Measurements from ENCODE around the gene GRID1. TPM values are rescaled to one million over a fixed set of nuclear protein-coding genes. Genes with fewer than 3 reads are reported as not detected.

Gene GRID1
- polyA plus RNA-seq, 1 donor (not counting 4 experiments of a cell fraction or from before 2014, with no cell fraction given): 0.01 TPM

DNA sequence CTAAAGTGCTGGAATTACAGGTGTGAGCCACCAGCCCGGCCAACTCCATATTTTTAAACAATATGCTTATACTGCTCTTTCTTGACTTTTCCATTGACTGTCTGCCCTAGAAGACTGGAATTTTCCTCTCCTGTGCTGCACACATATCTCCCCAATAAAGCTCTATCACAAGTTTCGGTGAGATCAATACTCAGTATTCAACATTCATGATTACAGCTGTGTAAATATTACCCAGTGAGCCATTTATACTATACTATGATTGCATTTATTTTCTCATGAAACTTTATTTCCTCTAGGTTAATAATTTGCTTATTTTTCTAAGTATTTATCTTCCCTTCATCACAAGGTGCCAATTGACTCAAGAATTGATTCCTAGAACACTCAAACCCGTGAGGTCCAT, 48.5 kb upstream of the GRID1 start:
- no peaks in the 10 kb centered on the region for H3K4me1 ChIP-seq (ENCODE audit: control insufficient read depth, extremely low read depth, insufficient read depth, low read length)
- H3K9ac ChIP-seq (ENCODE audit: control insufficient read depth, extremely low read depth, insufficient read depth, low read length): no peak overlapping the region
- H3K9me3 ChIP-seq (ENCODE audit: control insufficient read depth, low read depth, low read length): peaks cover 4% of the 10 kb centered on the region
- FAIRE-seq: no peak
- H3K27me3 ChIP-seq (ENCODE audit: control insufficient read depth, extremely low read depth, insufficient read depth, low read length): no peaks in the 10 kb centered on the region
- no peak overlapping the region for H3K4me2 ChIP-seq (ENCODE audit: control insufficient read depth, extremely low read depth, insufficient read depth, low read depth, low read length)
- no peak overlapping the region for H3K27ac ChIP-seq (ENCODE audit: control insufficient read depth, insufficient read depth, low read length)
- no peaks in the 10 kb centered on the region for H3K9me1 ChIP-seq (ENCODE audit: control insufficient read depth, extremely low read depth, insufficient read depth, low read length)
- no peak overlapping the region for H3K4me3 ChIP-seq (ENCODE audit: control insufficient read depth in 2 of 3, extremely low read depth in 1 of 3, insufficient read depth in 2 of 3, low read depth in 1 of 3, low read length in 3 of 3)
- DNase-seq (ENCODE audit: low read depth, low spot score): no peak
- no peak overlapping the region for H2AFZ ChIP-seq (ENCODE audit: control insufficient read depth, low read length)
- H3K79me2 ChIP-seq (ENCODE audit: control insufficient read depth, insufficient read depth, low read length): no peaks in the 10 kb centered on the region
- dilution Hi-C loops (cut with MboI; ENCODE audit: extremely low pct_ligation_motif_present, low sequenced_read_pairs): no loop called here
- no peaks in the 10 kb centered on the region for H4K20me1 ChIP-seq (ENCODE audit: control insufficient read depth, extremely low read depth, insufficient read depth, low read length)
- TF ChIP-seq CTCF (optimal IDR thresholded peaks at IDR 0.05 in 1 of 3, IDR thresholded peaks at IDR 0.05 in 1 of 3, conservative IDR thresholded peaks at IDR 0.05 in 1 of 3; ENCODE audit: extremely low read depth in 1 of 3, insufficient read depth in 2 of 3, low read length in 3 of 3) (no peak), EZH2 (IDR thresholded peaks at IDR 0.05; ENCODE audit: low read length) (no peak)
- H3K36me3 ChIP-seq (ENCODE audit: control insufficient read depth in 2 of 2, extremely low read depth in 1 of 2, insufficient read depth in 2 of 2, low read length in 2 of 2): no peaks in the 10 kb centered on the region

- H3K9me3 ChIP-seq (ENCODE audit: control insufficient read depth, low read depth, low read length): peaks cover 4% of the 10 kb centered on the region
- no peak overlapping the region for H3K4me2 ChIP-seq (ENCODE audit: control insufficient read depth, extremely low read depth, insufficient read depth, low read depth, low read length)
- FAIRE-seq: no peak
- no peaks in the 10 kb centered on the region for H3K27me3 ChIP-seq (ENCODE audit: control insufficient read depth, extremely low read depth, insufficient read depth, low read length)
- H3K36me3 ChIP-seq (ENCODE audit: control insufficient read depth in 2 of 2, extremely low read depth in 1 of 2, insufficient read depth in 2 of 2, low read length in 2 of 2): no peaks in the 10 kb centered on the region
- no peaks in the 10 kb centered on the region for H4K20me1 ChIP-seq (ENCODE audit: control insufficient read depth, extremely low read depth, insufficient read depth, low read length)
- no peak overlapping the region for H3K4me3 ChIP-seq (ENCODE audit: control insufficient read depth in 2 of 3, extremely low read depth in 1 of 3, insufficient read depth in 2 of 3, low read depth in 1 of 3, low read length in 3 of 3)
- H3K9ac ChIP-seq (ENCODE audit: control insufficient read depth, extremely low read depth, insufficient read depth, low read length): no peak overlapping the region
- no peak overlapping the region for H3K27ac ChIP-seq (ENCODE audit: control insufficient read depth, insufficient read depth, low read length)
- H3K9me1 ChIP-seq (ENCODE audit: control insufficient read depth, extremely low read depth, insufficient read depth, low read length): no peaks in the 10 kb centered on the region
- no peaks in the 10 kb centered on the region for H3K4me1 ChIP-seq (ENCODE audit: control insufficient read depth, extremely low read depth, insufficient read depth, low read length)
- H3K79me2 ChIP-seq (ENCODE audit: control insufficient read depth, insufficient read depth, low read length): no peaks in the 10 kb centered on the region
- TF ChIP-seq EZH2 (IDR thresholded peaks at IDR 0.05; ENCODE audit: low read length) (no peak), CTCF (optimal IDR thresholded peaks at IDR 0.05 in 1 of 3, IDR thresholded peaks at IDR 0.05 in 1 of 3, conservative IDR thresholded peaks at IDR 0.05 in 1 of 3; ENCODE audit: extremely low read depth in 1 of 3, insufficient read depth in 2 of 3, low read length in 3 of 3) (no peak)
- H2AFZ ChIP-seq (ENCODE audit: control insufficient read depth, low read length): no peak overlapping the region
- DNase-seq (ENCODE audit: low read depth, low spot score): no peak
- dilution Hi-C loops (cut with MboI; ENCODE audit: extremely low pct_ligation_motif_present, low sequenced_read_pairs): no loop called here
Measured at GRCh38 chr10:86413046-86413728, 46.6 kb upstream of the GRID1 start.
